ENCODE data around the gene FBXL20. TPM values are rescaled to one million over a fixed set of nuclear protein-coding genes. Genes with fewer than 3 reads are reported as not detected.

The FBXL20 gene
- total RNA-seq, 1 experiment from 2014 or later, result 10.9 TPM

- no peak for DNase-seq (ENCODE audit: extremely low read depth, low read depth)
Observed at GRCh38 chr17:39229274-39229913, 172.0 kb downstream of the FBXL20 start.

GRCh38 chr17:39227364-39227919, 174.0 kb downstream of the FBXL20 start:
- DNase-seq (ENCODE audit: extremely low read depth, low read depth), result no peak

GRCh38 chr17:39225959-39226683, 175.3 kb downstream of the FBXL20 start:
- DNase-seq (ENCODE audit: extremely low read depth, low read depth), result no peak

GRCh38 chr17:39225308-39225958, 176.0 kb downstream of the FBXL20 start, which contains the start of gene STAC2:
Gene STAC2 (minus strand): TSS chr17:39225945. CDS start chr17:39225502, 443 bp downstream.
- DNase-seq (ENCODE audit: extremely low read depth, low read depth), result no peak

- no peak for DNase-seq (ENCODE audit: extremely low read depth, low read depth)
Observed at GRCh38 chr17:39224778-39225307, 176.6 kb downstream of the FBXL20 start.

- DNase-seq (ENCODE audit: extremely low read depth, low read depth), result no peak
Observed at GRCh38 chr17:39223907-39224777, 177.3 kb downstream of the FBXL20 start.

- DNase-seq (ENCODE audit: extremely low read depth, low read depth), result no peak
Observed at GRCh38 chr17:39222866-39223834, 178.3 kb downstream of the FBXL20 start.

- no peak for DNase-seq (ENCODE audit: extremely low read depth, low read depth)
Observed at GRCh38 chr17:39222151-39222550, 179.3 kb downstream of the FBXL20 start.

GRCh38 chr17:39221572-39221971, 179.9 kb downstream of the FBXL20 start:
- no peak for DNase-seq (ENCODE audit: extremely low read depth, low read depth)

GRCh38 chr17:39219647-39220154, 181.7 kb downstream of the FBXL20 start:
- DNase-seq (ENCODE audit: extremely low read depth, low read depth), result no peak

- no peak for DNase-seq (ENCODE audit: extremely low read depth, low read depth)
Observed at GRCh38 chr17:39218906-39219305, 182.5 kb downstream of the FBXL20 start.

- no peak for DNase-seq (ENCODE audit: extremely low read depth, low read depth)
Observed at GRCh38 chr17:39217734-39218369, 183.6 kb downstream of the FBXL20 start.

- no peak for DNase-seq (ENCODE audit: extremely low read depth, low read depth)
Observed at GRCh38 chr17:39213852-39214251, 187.6 kb downstream of the FBXL20 start.

GRCh38 chr17:39212841-39213480, 188.5 kb downstream of the FBXL20 start:
- no peak for DNase-seq (ENCODE audit: extremely low read depth, low read depth)

GRCh38 chr17:39212195-39212810, 189.1 kb downstream of the FBXL20 start:
- DNase-seq (ENCODE audit: extremely low read depth, low read depth), result no peak

- no peak for DNase-seq (ENCODE audit: extremely low read depth, low read depth)
Observed at GRCh38 chr17:39210093-39210434, 191.4 kb downstream of the FBXL20 start.

- DNase-seq (ENCODE audit: extremely low read depth, low read depth), result no peak
Observed at GRCh38 chr17:39209317-39210092, 191.9 kb downstream of the FBXL20 start.

All from NCI-H460 (cell line).